ENCODE results near the gene AKNA.

The AKNA gene

GRCh38 chr9:114387680-114388356 is at the start of gene AKNA:
Gene AKNA, minus strand, starts transcription at chr9:114387982. Its CDS starts 6,649 bp downstream, at chr9:114381333.
- peak; percentile 84 for DNase-seq

- no peak for DNase-seq
These were observed 49.7 kb upstream of the AKNA start for GRCh38 chr9:114437401-114437893.

GRCh38 chr9:114434878-114435311 is 47.1 kb upstream of the AKNA start:
- no peak for DNase-seq

- DNase-seq, result no peak
These were observed 46.0 kb upstream of the AKNA start for GRCh38 chr9:114433720-114434255.

GRCh38 chr9:114433086-114433485 is 45.3 kb upstream of the AKNA start:
- DNase-seq, result no peak

- DNase-seq, result no peak
These were observed 44.7 kb upstream of the AKNA start for GRCh38 chr9:114432323-114433067.

GRCh38 chr9:114431770-114432169 is 44.0 kb upstream of the AKNA start:
- no peak for DNase-seq

GRCh38 chr9:114431003-114431402 is 43.2 kb upstream of the AKNA start:
- no peak for DNase-seq

- DNase-seq, result no peak
These were observed 42.7 kb upstream of the AKNA start for GRCh38 chr9:114430457-114430856.

- no peak for DNase-seq
These were observed 41.7 kb upstream of the AKNA start for GRCh38 chr9:114429488-114429887.

GRCh38 chr9:114428466-114428865 is 40.7 kb upstream of the AKNA start:
- no peak for DNase-seq

GRCh38 chr9:114427644-114428043 is 39.9 kb upstream of the AKNA start:
- DNase-seq, result no peak

- no peak for DNase-seq
These were observed 38.5 kb upstream of the AKNA start for GRCh38 chr9:114426046-114426948.

- no peak for DNase-seq
These were observed 37.3 kb upstream of the AKNA start for GRCh38 chr9:114425126-114425525.

- no peak for DNase-seq
These were observed 36.3 kb upstream of the AKNA start for GRCh38 chr9:114424126-114424525.

- no peak for DNase-seq
These were observed 35.4 kb upstream of the AKNA start for GRCh38 chr9:114423181-114423580.

- DNase-seq, result no peak
These were observed 33.4 kb upstream of the AKNA start for GRCh38 chr9:114421147-114421546.

- DNase-seq, result no peak
These were observed 32.0 kb upstream of the AKNA start for GRCh38 chr9:114419796-114420195.

- no peak for DNase-seq
These were observed 30.3 kb upstream of the AKNA start for GRCh38 chr9:114418053-114418452.

GRCh38 chr9:114417511-114417910 is 29.7 kb upstream of the AKNA start:
- no peak for DNase-seq

GRCh38 chr9:114416906-114417305 is 29.1 kb upstream of the AKNA start:
- DNase-seq, result no peak

GRCh38 chr9:114416290-114416689 is 28.5 kb upstream of the AKNA start:
- DNase-seq, result no peak

- no peak for DNase-seq
These were observed 26.6 kb upstream of the AKNA start for GRCh38 chr9:114414346-114414745.
